ENCODE data around the gene GAGE13. TPM values are rescaled to one million over a fixed set of nuclear protein-coding genes. Genes with fewer than 3 reads are reported as not detected.

The GAGE13 gene, protein sequence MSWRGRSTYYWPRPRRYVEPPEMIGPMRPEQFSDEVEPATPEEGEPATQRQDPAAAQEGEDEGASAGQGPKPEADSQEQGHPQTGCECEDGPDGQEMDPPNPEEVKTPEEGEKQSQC
- total RNA-seq, result not detected in 2 replicates

DNA sequence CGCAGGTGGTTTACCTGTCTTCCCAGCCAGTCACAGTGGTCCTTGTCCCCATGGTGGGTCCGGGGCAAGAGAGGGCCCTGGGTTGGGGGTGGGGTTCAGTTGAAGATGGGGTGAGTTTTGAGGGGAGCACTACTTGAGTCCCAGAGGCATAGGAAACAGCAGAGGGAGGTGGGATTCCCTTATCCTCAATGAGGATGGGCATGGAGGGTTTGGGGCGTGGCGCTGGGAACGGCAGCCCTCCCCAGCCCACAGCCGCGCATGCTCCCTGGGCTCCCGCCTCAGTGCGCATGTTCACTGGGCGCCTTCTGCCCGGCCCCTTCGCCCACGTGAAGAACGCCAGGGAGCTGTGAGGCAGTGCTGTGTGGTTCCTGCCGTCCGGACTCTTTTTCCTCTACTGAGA, at the start of gene GAGE13:
GAGE13 (plus strand) TSS at position 301 of the 400 bp plus-strand sequence. CDS start 1,156 bp downstream, outside the sequence.

DNA sequence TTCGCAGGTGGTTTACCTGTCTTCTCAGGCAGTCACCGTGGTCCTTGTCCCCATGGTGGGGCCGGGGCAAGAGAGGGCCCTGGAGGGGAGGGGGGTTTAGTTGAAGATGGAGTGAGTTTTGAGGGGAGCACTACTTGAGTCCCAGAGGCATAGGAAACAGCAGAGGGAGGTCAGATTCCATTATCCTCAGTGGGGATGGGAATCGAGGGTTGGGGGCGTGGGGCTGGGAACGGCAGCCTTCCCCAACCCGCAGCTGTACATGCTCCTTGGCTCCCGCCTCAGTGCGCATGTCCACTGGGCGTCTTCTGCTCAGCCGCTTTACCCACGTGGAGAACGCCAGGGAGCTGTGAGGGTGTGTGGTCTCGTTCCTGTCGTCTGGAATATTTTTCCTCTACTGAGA, 28.0 kb upstream of the GAGE13 start, which contains the start of gene GAGE10:
GAGE10 (plus strand) TSS at position 301 of the 400 bp plus-strand sequence. CDS start 1,214 bp downstream, outside the sequence.

DNA sequence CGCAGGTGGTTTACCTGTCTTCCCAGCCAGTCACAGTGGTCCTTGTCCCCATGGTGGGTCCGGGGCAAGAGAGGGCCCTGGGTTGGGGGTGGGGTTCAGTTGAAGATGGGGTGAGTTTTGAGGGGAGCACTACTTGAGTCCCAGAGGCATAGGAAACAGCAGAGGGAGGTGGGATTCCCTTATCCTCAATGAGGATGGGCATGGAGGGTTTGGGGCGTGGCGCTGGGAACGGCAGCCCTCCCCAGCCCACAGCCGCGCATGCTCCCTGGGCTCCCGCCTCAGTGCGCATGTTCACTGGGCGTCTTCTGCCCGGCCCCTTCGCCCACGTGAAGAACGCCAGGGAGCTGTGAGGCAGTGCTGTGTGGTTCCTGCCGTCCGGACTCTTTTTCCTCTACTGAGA, 9.6 kb upstream of the GAGE13 start, which contains the start of gene GAGE12J:
GAGE12J (plus strand) TSS at position 301 of the 400 bp plus-strand sequence. CDS start 1,157 bp downstream, outside the sequence.

Other genes with a start within 250 kb of the GAGE13 start
- gene GPKOW, start 207.8 kb upstream of the GAGE13 start, total RNA-seq, result 17.8 and 19.9 TPM in 2 replicates
- gene MAGIX, start 168.8 kb upstream of the GAGE13 start, total RNA-seq, result 1.1 and 3.3 TPM in 2 replicates
- 54.3 and 88.5 TPM in 2 replicates for gene PLP2, start 159.7 kb upstream of the GAGE13 start, total RNA-seq
- 5.0 and 6.3 TPM in 2 replicates for gene PRICKLE3, start 145.2 kb upstream of the GAGE13 start, total RNA-seq
- gene SYP, start 131.4 kb upstream of the GAGE13 start, total RNA-seq, result under 0.01 and 0.29 TPM in 2 replicates
- gene CACNA1F, start 98.2 kb upstream of the GAGE13 start, total RNA-seq, result not detected in 2 replicates
- gene CCDC22, start 96.1 kb upstream of the GAGE13 start, total RNA-seq, result 12.0 and 20.9 TPM in 2 replicates
- gene FOXP3, start 66.9 kb upstream of the GAGE13 start, total RNA-seq, result not detected in 2 replicates
- 4.6 and 5.2 TPM in 2 replicates for gene PPP1R3F, start 61.8 kb upstream of the GAGE13 start, total RNA-seq
- not detected in 2 replicates for gene GAGE10, start 27.9 kb upstream of the GAGE13 start, total RNA-seq
- not detected in 2 replicates for gene GAGE12J, start 9.5 kb upstream of the GAGE13 start, total RNA-seq
- not detected in 2 replicates for gene GAGE12C, start 200.6 kb downstream of the GAGE13 start, total RNA-seq
- gene GAGE12D, start 210.2 kb downstream of the GAGE13 start, total RNA-seq, result not detected in 2 replicates
- gene GAGE12E, start 219.7 kb downstream of the GAGE13 start, total RNA-seq, result not detected in 2 replicates
- not detected in 2 replicates for gene GAGE12F, start 229.3 kb downstream of the GAGE13 start, total RNA-seq
- not detected in 2 replicates for gene GAGE12G, start 238.8 kb downstream of the GAGE13 start, total RNA-seq
- gene GAGE12H, start 248.4 kb downstream of the GAGE13 start, total RNA-seq, result not detected in 2 replicates